Activated CD4-positive, alpha-beta memory T cell treated with anti-CD3 and anti-CD28 coated beads, Interleukin-2, amount 10 ng/mL, durations not matched to agents 7 days and 5 days (primary cell): ENCODE results near the gene KAZN. TPM values are rescaled to one million over a fixed set of nuclear protein-coding genes. Genes with fewer than 3 reads are reported as not detected.
"Not testable (repeated sequence)": the region's sequence is repeated elsewhere in the genome, so short reads cannot be mapped to it uniquely, and the experiment has no call there.

Experiments
- CTCF ChIA-PET: fragments of 350-600 bp; sonication (Branson Sonifier 250); formaldehyde crosslinking; loops from one replicate; lab custom pipeline; 2021; ENCODE audit warnings: antibody characterized with exemption, inconsistent platforms; lab: Charles Lee
- POLR2A ChIA-PET: fragments of 350-600 bp; sonication (Branson Sonifier 250); formaldehyde crosslinking; loops from one replicate; lab custom pipeline; 2021; ENCODE audit warnings: antibody characterized with exemption; lab: Charles Lee
- DNase-seq: peaks from one replicate; pipeline ENCODE4 v3.0.0-alpha.2; 2020
- H3K27ac Mint-ChIP-seq: one replicate; pipeline ENCODE4 v1.8.0; 2021; ENCODE audit warnings: mild to moderate bottlenecking, mixed read lengths
- H3K27me3 Mint-ChIP-seq: one replicate; pipeline ENCODE4 v1.8.0; 2021; ENCODE audit warnings: mixed read lengths
- H3K36me3 Mint-ChIP-seq: one replicate; pipeline ENCODE4 v1.8.0; 2021; ENCODE audit warnings: low read depth, mixed read lengths
- H3K4me1 Mint-ChIP-seq: one replicate; pipeline ENCODE4 v1.8.0; 2021; ENCODE audit warnings: mixed read lengths
- H3K4me3 Mint-ChIP-seq: one replicate; pipeline ENCODE4 v1.8.0; 2021; ENCODE audit warnings: mild to moderate bottlenecking, mixed read lengths
- H3K9me3 Mint-ChIP-seq: one replicate; pipeline ENCODE4 v1.8.0; 2021; ENCODE audit warnings: mixed read lengths
- total RNA-seq, 2 experiments: library from RNA; stranded (reverse); gene quantifications; one replicate each; pipeline ENCODE4 v1.2.3, GENCODE V29; 2021

Gene KAZN
- total RNA-seq, 2 experiments from 2014 or later: 0.30 to 0.43 TPM

- H3K27me3 Mint-ChIP-seq: no peaks in the 10 kb centered on the region
- CTCF ChIA-PET: interaction anchor here (1.5 to 1.6 kb wide), 2 partner anchors 81 to 250 kb away, joined by 3 to 5 read pairs; no protein-coding TSS in a partner anchor
- POLR2A ChIA-PET: no interaction called here
Measured at GRCh38 chr1:15028616-15029015, 430.1 kb downstream of the KAZN start.

GRCh38 chr1:15029036-15029435 lies 430.6 kb downstream of the KAZN start:
- peaks cover 1% of the 10 kb centered on the region for H3K4me1 Mint-ChIP-seq
- no peak for DNase-seq
- H3K27me3 Mint-ChIP-seq: no peaks in the 10 kb centered on the region
- H3K27ac Mint-ChIP-seq: no peak overlapping the region
- ChIA-PET POLR2A (no interaction called here), CTCF (no interaction called here)
- no peak overlapping the region for H3K4me3 Mint-ChIP-seq
- no peaks in the 10 kb centered on the region for H3K36me3 Mint-ChIP-seq
- H3K9me3 Mint-ChIP-seq: no peaks in the 10 kb centered on the region

More at GRCh38 chr1:15028616-15029015, 430.1 kb downstream of the KAZN start:
- no peaks in the 10 kb centered on the region for H3K9me3 Mint-ChIP-seq
- no peak overlapping the region for H3K27ac Mint-ChIP-seq
- no peak overlapping the region for H3K4me3 Mint-ChIP-seq
- no peak for DNase-seq
- H3K36me3 Mint-ChIP-seq: no peaks in the 10 kb centered on the region
- H3K4me1 Mint-ChIP-seq: no peaks in the 10 kb centered on the region

GRCh38 chr1:15029786-15030185 lies 431.3 kb downstream of the KAZN start:
- CTCF ChIA-PET: no interaction called here
- DNase-seq: no peak
- no peak overlapping the region for H3K27ac Mint-ChIP-seq

GRCh38 chr1:15031251-15031933 lies 432.9 kb downstream of the KAZN start:
- Mint-ChIP-seq H3K9me3 (no peaks in the 10 kb centered on the region), H3K27ac (no peak overlapping the region), H3K27me3 (no peaks in the 10 kb centered on the region), H3K4me1 (peaks cover 1% of the 10 kb centered on the region), H3K36me3 (no peaks in the 10 kb centered on the region), H3K4me3 (no peak overlapping the region)
- CTCF ChIA-PET: no interaction called here
- no peak for DNase-seq
- POLR2A ChIA-PET: no interaction called here

More at GRCh38 chr1:15029786-15030185, 431.3 kb downstream of the KAZN start:
- H3K27me3 Mint-ChIP-seq: no peaks in the 10 kb centered on the region
- no peaks in the 10 kb centered on the region for H3K36me3 Mint-ChIP-seq
- H3K9me3 Mint-ChIP-seq: no peaks in the 10 kb centered on the region
- no peak overlapping the region for H3K4me3 Mint-ChIP-seq
- POLR2A ChIA-PET: no interaction called here
- H3K4me1 Mint-ChIP-seq: peaks cover 1% of the 10 kb centered on the region

- DNase-seq: no peak
- H3K4me1 Mint-ChIP-seq: peaks cover 1% of the 10 kb centered on the region
- H3K9me3 Mint-ChIP-seq: no peaks in the 10 kb centered on the region
- CTCF ChIA-PET: no interaction called here
- H3K27me3 Mint-ChIP-seq: no peaks in the 10 kb centered on the region
- no peak overlapping the region for H3K27ac Mint-ChIP-seq
- POLR2A ChIA-PET: no interaction called here
- H3K4me3 Mint-ChIP-seq: no peak overlapping the region
- no peaks in the 10 kb centered on the region for H3K36me3 Mint-ChIP-seq
Measured at GRCh38 chr1:15033264-15033663, 434.8 kb downstream of the KAZN start.

GRCh38 chr1:15034656-15035055 lies 436.2 kb downstream of the KAZN start:
- ChIA-PET CTCF (no interaction called here), POLR2A (no interaction called here)
- H3K4me3 Mint-ChIP-seq: no peak overlapping the region
- no peak for DNase-seq
- H3K27ac Mint-ChIP-seq: no peak overlapping the region
- no peaks in the 10 kb centered on the region for H3K9me3 Mint-ChIP-seq
- H3K27me3 Mint-ChIP-seq: no peaks in the 10 kb centered on the region
- H3K4me1 Mint-ChIP-seq: peaks cover 1% of the 10 kb centered on the region
- no peaks in the 10 kb centered on the region for H3K36me3 Mint-ChIP-seq

GRCh38 chr1:15035236-15035635 lies 436.8 kb downstream of the KAZN start:
- H3K27ac Mint-ChIP-seq: no peak overlapping the region
- CTCF ChIA-PET: no interaction called here
- H3K4me3 Mint-ChIP-seq: no peak overlapping the region
- POLR2A ChIA-PET: no interaction called here
- H3K27me3 Mint-ChIP-seq: no peaks in the 10 kb centered on the region
- no peaks in the 10 kb centered on the region for H3K9me3 Mint-ChIP-seq
- no peaks in the 10 kb centered on the region for H3K36me3 Mint-ChIP-seq
- peaks cover 1% of the 10 kb centered on the region for H3K4me1 Mint-ChIP-seq
- DNase-seq: no peak

GRCh38 chr1:15036101-15036500 lies 437.6 kb downstream of the KAZN start:
- no peak overlapping the region for H3K4me3 Mint-ChIP-seq
- no peaks in the 10 kb centered on the region for H3K36me3 Mint-ChIP-seq
- peaks cover 1% of the 10 kb centered on the region for H3K4me1 Mint-ChIP-seq
- H3K27me3 Mint-ChIP-seq: no peaks in the 10 kb centered on the region
- H3K27ac Mint-ChIP-seq: no peak overlapping the region
- ChIA-PET POLR2A (no interaction called here), CTCF (interaction anchor here (1.3 kb wide), 1 partner anchor 11 kb away, joined by 3 read pairs; no protein-coding TSS in a partner anchor)
- H3K9me3 Mint-ChIP-seq: no peaks in the 10 kb centered on the region
- no peak for DNase-seq

- H3K9me3 Mint-ChIP-seq: no peaks in the 10 kb centered on the region
- H3K4me3 Mint-ChIP-seq: no peak overlapping the region
- ChIA-PET CTCF (no interaction called here), POLR2A (no interaction called here)
- no peak overlapping the region for H3K27ac Mint-ChIP-seq
- peak; percentile 21 for DNase-seq
- no peaks in the 10 kb centered on the region for H3K36me3 Mint-ChIP-seq
- peaks cover 1% of the 10 kb centered on the region for H3K4me1 Mint-ChIP-seq
- no peaks in the 10 kb centered on the region for H3K27me3 Mint-ChIP-seq
Measured at GRCh38 chr1:15038232-15039016, 439.9 kb downstream of the KAZN start.

- no peak for DNase-seq
- ChIA-PET CTCF (no interaction called here), POLR2A (no interaction called here)
- Mint-ChIP-seq H3K4me1 (no peaks in the 10 kb centered on the region), H3K9me3 (no peaks in the 10 kb centered on the region), H3K27ac (no peak overlapping the region), H3K27me3 (no peaks in the 10 kb centered on the region), H3K36me3 (no peaks in the 10 kb centered on the region), H3K4me3 (no peak overlapping the region)
Measured at GRCh38 chr1:15039017-15039648, 440.6 kb downstream of the KAZN start.

- Mint-ChIP-seq H3K9me3 (no peaks in the 10 kb centered on the region), H3K4me1 (no peaks in the 10 kb centered on the region), H3K27ac (no peak overlapping the region), H3K27me3 (no peaks in the 10 kb centered on the region), H3K4me3 (no peak overlapping the region), H3K36me3 (no peaks in the 10 kb centered on the region)
- no peak for DNase-seq
- POLR2A ChIA-PET: no interaction called here
- CTCF ChIA-PET: interaction anchor here (1.4 kb wide), 1 partner anchor 17 kb away, joined by 5 read pairs; no protein-coding TSS in a partner anchor
Measured at GRCh38 chr1:15039901-15040300, 441.4 kb downstream of the KAZN start.

- CTCF ChIA-PET: interaction anchor here (1.4 kb wide), 1 partner anchor 18 kb away, joined by 5 read pairs; no protein-coding TSS in a partner anchor
Measured at GRCh38 chr1:15040685-15041084, 442.2 kb downstream of the KAZN start.

GRCh38 chr1:15042866-15043265 lies 444.4 kb downstream of the KAZN start:
- no peaks in the 10 kb centered on the region for H3K9me3 Mint-ChIP-seq
- no peak overlapping the region for H3K27ac Mint-ChIP-seq
- H3K36me3 Mint-ChIP-seq: no peaks in the 10 kb centered on the region
- ChIA-PET CTCF (no interaction called here), POLR2A (no interaction called here)
- no peak overlapping the region for H3K4me3 Mint-ChIP-seq
- no peaks in the 10 kb centered on the region for H3K4me1 Mint-ChIP-seq
- no peaks in the 10 kb centered on the region for H3K27me3 Mint-ChIP-seq
- DNase-seq: no peak

More at GRCh38 chr1:15040685-15041084, 442.2 kb downstream of the KAZN start:
- POLR2A ChIA-PET, H3K9me3 Mint-ChIP-seq, H3K27ac Mint-ChIP-seq, H3K4me1 Mint-ChIP-seq, H3K4me3 Mint-ChIP-seq, DNase-seq, H3K36me3 Mint-ChIP-seq, H3K27me3 Mint-ChIP-seq: not testable (repeated sequence)
